GM12878 (cell line): ENCODE results near the gene RFT1. TPM values are rescaled to one million over a fixed set of nuclear protein-coding genes. Genes with fewer than 3 reads are reported as not detected.

ENCODE experiments used
- ATAC-seq: fragments of 200-7000 bp; cut with Tn5 transposase; 3 replicates; pipeline ENCODE4 v1.9.1; 2020; ENCODE audit warnings: mild to moderate bottlenecking, moderate library complexity
- BruUV-seq: library from RNA; stranded (reverse); fragments of 400-500 nt; replicated peaks from 2 replicates; lab custom pipeline; 2021; lab: Mats Ljungman, UMichigan
- CTCF ChIA-PET: fragments of 300-600 bp; sonication (Branson Sonifier 250); formaldehyde crosslinking; extraction: SDS; loops from one replicate; lab custom pipeline; 2021; ENCODE audit warnings: inconsistent platforms; lab: Yijun Ruan, JAX
- POLR2A ChIA-PET: fragments of 350-600 bp; formaldehyde crosslinking; extraction: SDS; loops from one replicate; lab custom pipeline; 2021; ENCODE audit warnings: inconsistent platforms; lab: Charles Lee
- RAD21 ChIA-PET: fragments of 300-600 bp; sonication (Branson Sonifier 250); formaldehyde crosslinking; loops from one replicate; lab custom pipeline; 2023; ENCODE audit warnings: antibody characterized with exemption; ENCODE audit not compliant: unreplicated experiment; lab: Charles Lee
- SMC1A ChIA-PET: fragments of 300-600 bp; sonication (Branson Sonifier 250); formaldehyde crosslinking; loops from one replicate; lab custom pipeline; 2023; ENCODE audit not compliant: unreplicated experiment, uncharacterized antibody; lab: Charles Lee
- DNase-seq: peaks from one replicate; pipeline ENCODE4 v3.0.0-alpha.2; 2011; ENCODE audit warnings: low read depth, low spot score
- FAIRE-seq: peaks from 3 replicates; lab custom pipeline; 2011; peaks lifted over from hg19 to GRCh38; lab: Jason Lieb, UNC
- H2AFZ ChIP-seq: 2 replicates; pipeline ENCODE4 v1.6.0; 2011; ENCODE audit warnings: low read depth, low read length, control low read depth; ENCODE audit not compliant: control insufficient read depth
- H3K27ac ChIP-seq: 2 replicates; pipeline ENCODE4 v1.5.1; 2011; ENCODE audit warnings: control low read depth; ENCODE audit not compliant: control insufficient read depth, insufficient read depth
- H3K27me3 ChIP-seq, 2 experiments: replicated peaks in 1 of 2; 2 replicates each; pipeline versions ENCODE4 v1.6.0 to v1.6.1; 2011; ENCODE audit warnings: low read length in 1 of 2; ENCODE audit not compliant: control insufficient read depth in 2 of 2, insufficient read depth in 2 of 2
- H3K36me3 ChIP-seq, 2 experiments: 2 replicates each; pipeline ENCODE4 v1.5.1; 2011; ENCODE audit warnings: low read length in 1 of 2; ENCODE audit not compliant: control insufficient read depth in 2 of 2, insufficient read depth in 2 of 2
- H3K4me1 ChIP-seq: 2 replicates; pipeline ENCODE4 v1.6.1; 2011; ENCODE audit warnings: mild to moderate bottlenecking, low read length, moderate library complexity, mixed read lengths; ENCODE audit not compliant: control insufficient read depth, insufficient read depth
- H3K4me2 ChIP-seq: 2 replicates; pipeline ENCODE4 v1.6.0; 2011; ENCODE audit warnings: control low read depth; ENCODE audit not compliant: control insufficient read depth, insufficient read depth
- H3K4me3 ChIP-seq: fragments of 200-600 bp; sonication (generic); 2 replicates; pipeline ENCODE4 v1.5.1; 2016
- H3K79me2 ChIP-seq: 2 replicates; pipeline ENCODE4 v1.6.0; 2011; ENCODE audit warnings: low read length; ENCODE audit not compliant: control insufficient read depth, insufficient read depth
- H3K9ac ChIP-seq: 2 replicates; pipeline ENCODE4 v1.8.0; 2011; ENCODE audit warnings: low read length, control low read depth, mixed read lengths; ENCODE audit not compliant: control insufficient read depth, insufficient read depth
- H3K9me3 ChIP-seq: replicated peaks from 3 replicates; pipeline ENCODE4 v1.5.1; 2011; ENCODE audit warnings: mild to moderate bottlenecking, low read length; ENCODE audit not compliant: control insufficient read depth, insufficient read depth
- H4K20me1 ChIP-seq: 2 replicates; pipeline ENCODE4 v1.6.0; 2011; ENCODE audit not compliant: control insufficient read depth, insufficient read depth
- BRCA1 ChIP-seq: IDR thresholded peaks from 2 replicates; pipeline ENCODE4 v1.6.1; 2011; ENCODE audit warnings: low read depth, low read length, improper control_type of control experiment
- CHD2 ChIP-seq: IDR thresholded peaks from 2 replicates; pipeline ENCODE4 v1.6.1; 2011; ENCODE audit warnings: low read depth, low read length, improper control_type of control experiment, borderline replicate concordance
- CHD4 ChIP-seq: fragments of 200-600 bp; sonication (generic); IDR thresholded peaks from 2 replicates; pipeline ENCODE4 v1.6.1; 2016; ENCODE audit warnings: mild to moderate bottlenecking
- CTCF ChIP-seq, 3 experiments: IDR thresholded peaks in 2 of 3; conservative IDR thresholded peaks in 1 of 3; 2 replicates each; pipeline ENCODE4 v1.5.1; 2011; ENCODE audit warnings: low read depth in 3 of 3, low read length in 3 of 3, mild to moderate bottlenecking in 3 of 3, control low read depth in 2 of 3, moderate library complexity in 2 of 3, inconsistent platforms in 1 of 3, mixed read lengths in 1 of 3; ENCODE audit not compliant: control insufficient read depth in 2 of 3, insufficient read depth in 1 of 3; ENCODE audit errors: extremely low read depth in 1 of 3
- EGR1 ChIP-seq, 2 experiments: IDR thresholded peaks; 1 replicate in 1 of 2; 2 replicates in 1 of 2; pipeline ENCODE4 v1.6.1; 2011 to 2012; ENCODE audit warnings: low read depth in 2 of 2, low read length in 2 of 2, borderline replicate concordance in 1 of 2, mild to moderate bottlenecking in 1 of 2, moderate library complexity in 1 of 2
- HDAC2 ChIP-seq: fragments of 200-600 bp; sonication (generic); IDR thresholded peaks from 2 replicates; pipeline ENCODE4 v1.6.1; 2017
- MEF2B ChIP-seq: fragments of 450-650 bp; IDR thresholded peaks from 2 replicates; pipeline ENCODE4 v1.6.1; 2018; ENCODE audit warnings: mild to moderate bottlenecking, moderate library complexity; ENCODE audit not compliant: partially characterized antibody, poor library complexity, severe bottlenecking
- MLLT1 ChIP-seq: fragments of 450-650 bp; IDR thresholded peaks from 2 replicates; pipeline ENCODE4 v1.6.1; 2016; ENCODE audit warnings: mild to moderate bottlenecking
- NFXL1 ChIP-seq: fragments of 450-650 bp; IDR thresholded peaks from 2 replicates; pipeline ENCODE4 v1.6.1; 2017; ENCODE audit warnings: antibody characterized with exemption, mild to moderate bottlenecking, borderline replicate concordance
- NR2C1 ChIP-seq: fragments of 450-650 bp; IDR thresholded peaks from 2 replicates; pipeline ENCODE4 v1.6.1; 2017; ENCODE audit warnings: antibody characterized with exemption, mild to moderate bottlenecking, moderate library complexity
- PBX3 ChIP-seq: IDR thresholded peaks from 2 replicates; pipeline ENCODE4 v1.6.1; 2011; ENCODE audit warnings: mild to moderate bottlenecking, low read depth, low read length, moderate library complexity; ENCODE audit not compliant: insufficient replicate concordance
- STAT1 ChIP-seq: fragments of 450-650 bp; conservative IDR thresholded peaks from 2 replicates; pipeline ENCODE4 v1.6.1; 2014; ENCODE audit warnings: antibody characterized with exemption, mild to moderate bottlenecking
- YBX1 ChIP-seq: fragments of 450-650 bp; IDR thresholded peaks from 2 replicates; pipeline ENCODE4 v1.6.1; 2016; ENCODE audit warnings: antibody characterized with exemption
- ZBTB40 ChIP-seq: fragments of 450-650 bp; IDR thresholded peaks from 2 replicates; pipeline ENCODE4 v1.6.1; 2016; ENCODE audit warnings: mild to moderate bottlenecking, moderate library complexity, borderline replicate concordance
- ZNF24 ChIP-seq: fragments of 450-650 bp; IDR thresholded peaks from 2 replicates; pipeline ENCODE4 v1.6.1; 2017; ENCODE audit warnings: antibody characterized with exemption, mild to moderate bottlenecking
- WGBS: methylation state at CpG from one replicate; pipeline ENCODE4 v1.1.6; 2016; ENCODE audit warnings: low lambda C conversion rate; ENCODE audit not compliant: insufficient replicate concordance, insufficient coverage; ENCODE audit errors: missing lambda C conversion rate; 5-methylcytosine and 5-hydroxymethylcytosine counted together
- in situ Hi-C: fragments of 300-500 bp; cut with MboI; formaldehyde crosslinking; loops from 9 replicates; pipeline ENCODE4 v1.14.3; 2018; ENCODE audit warnings: mixed read lengths
- intact Hi-C: fragments of 100-400 bp; cut with micrococcal nuclease; formaldehyde crosslinking; loops from one replicate; pipeline ENCODE4 v1.14.2; 2022; ENCODE audit not compliant: unreplicated experiment
- polyA plus RNA-seq, 11 experiments: library from polyadenylated mRNA; depleted of rRNA in 4 of 11; unstranded in 6 of 11; stranded (reverse) in 5 of 11; fragments of >200 nt; fragmentation: Nextera tagmentation in 4 of 11; fragmentation: Illumina TruSeq in 1 of 11; extraction: Ambion mirVana in 4 of 11; extraction: Trizol in 1 of 11; gene quantifications; 1 replicate in 1 of 11; 2 replicates in 10 of 11; pipeline versions ENCODE4 v1.2.1 to v1.2.3, GENCODE V29; 2011 to 2016; ENCODE audit warnings: inconsistent platforms in 2 of 11, missing spikeins in 2 of 11, low read depth in 1 of 11
- total RNA-seq, 4 experiments: library from RNA; depleted of rRNA in 3 of 4; stranded (reverse); fragments of >200 nt in 3 of 4; fragmentation: Illumina TruSeq in 1 of 4; extraction: Trizol in 1 of 4; gene quantifications; 2 replicates each; pipeline versions ENCODE4 v1.2.1 to v1.2.3, GENCODE V29; 2013 to 2021

The RFT1 gene
- total and polyA plus RNA-seq, 10 of the 15 experiments (the other 5 are each of a cell fraction or from before 2014, with no cell fraction given): 16.6 to 75.1 (median 34.5) TPM

GRCh38 chr3:53082736-53083135 lies 47.5 kb downstream of the RFT1 start:
- no peak overlapping the region for H3K27ac ChIP-seq
- H3K9me3 ChIP-seq: no peaks in the 10 kb centered on the region
- no peak overlapping the region for H3K4me2 ChIP-seq
- RAD21 ChIA-PET: no interaction called here
- H4K20me1 ChIP-seq: no peaks in the 10 kb centered on the region
- SMC1A ChIA-PET: no interaction called here
- ATAC-seq (no peak), DNase-seq (no peak), FAIRE-seq (no peak)
- in situ Hi-C loops (no loop called here), intact Hi-C loops (no loop called here)
- H2AFZ ChIP-seq: no peak overlapping the region
- no peak overlapping the region for H3K9ac ChIP-seq
- POLR2A ChIA-PET: interaction anchor here (0.6 kb wide), 1 partner anchor 82 kb away, joined by 3 read pairs; no protein-coding TSS in a partner anchor
- no TSS peak for BruUV-seq
- H3K4me3 ChIP-seq: no peak overlapping the region
- CTCF ChIA-PET: no interaction called here
- 78% methylated on average over 8 of the region's 8 CpGs for WGBS
- H3K27me3 ChIP-seq: no peaks in the 10 kb centered on the region
- H3K4me1 ChIP-seq: no peaks in the 10 kb centered on the region
- no peaks in the 10 kb centered on the region; a peak in 3 of 4 replicates for H3K36me3 ChIP-seq
- H3K79me2 ChIP-seq: no peaks in the 10 kb centered on the region
- TF ChIP-seq CHD2 (no peak), EGR1 (IDR thresholded peaks at IDR 0.05; ENCODE audit: borderline replicate concordance in 1 of 2, low read depth in 2 of 2, low read length in 2 of 2) (no peak), ZNF24 (no peak), BRCA1 (no peak), CHD4 (no peak), NFXL1 (no peak), PBX3 (no peak), ZBTB40 (no peak), NR2C1 (no peak), STAT1 (no peak), HDAC2 (no peak), YBX1 (no peak), MEF2B (no peak), CTCF (IDR thresholded peaks at IDR 0.05 in 2 of 3, conservative IDR thresholded peaks at IDR 0.05 in 1 of 3; ENCODE audit: control insufficient read depth in 2 of 3, extremely low read depth in 1 of 3, insufficient read depth in 1 of 3, low read depth in 3 of 3, low read length in 3 of 3) (no peak), MLLT1 (no peak)
